DMS153 (cell line): ENCODE data around the gene SH2D2A.
A peak's percentile ranks its signal among the peaks of the same experiment; 100 is the strongest.
"Not testable (repeated sequence)": the region's sequence is repeated elsewhere in the genome, so short reads cannot be mapped to it uniquely, and the experiment has no call there.

ENCODE experiments used
- DNase-seq: peaks from one replicate; lab custom pipeline; 2025; lab: John Stamatoyannopoulos, UW

Gene SH2D2A

DNA sequence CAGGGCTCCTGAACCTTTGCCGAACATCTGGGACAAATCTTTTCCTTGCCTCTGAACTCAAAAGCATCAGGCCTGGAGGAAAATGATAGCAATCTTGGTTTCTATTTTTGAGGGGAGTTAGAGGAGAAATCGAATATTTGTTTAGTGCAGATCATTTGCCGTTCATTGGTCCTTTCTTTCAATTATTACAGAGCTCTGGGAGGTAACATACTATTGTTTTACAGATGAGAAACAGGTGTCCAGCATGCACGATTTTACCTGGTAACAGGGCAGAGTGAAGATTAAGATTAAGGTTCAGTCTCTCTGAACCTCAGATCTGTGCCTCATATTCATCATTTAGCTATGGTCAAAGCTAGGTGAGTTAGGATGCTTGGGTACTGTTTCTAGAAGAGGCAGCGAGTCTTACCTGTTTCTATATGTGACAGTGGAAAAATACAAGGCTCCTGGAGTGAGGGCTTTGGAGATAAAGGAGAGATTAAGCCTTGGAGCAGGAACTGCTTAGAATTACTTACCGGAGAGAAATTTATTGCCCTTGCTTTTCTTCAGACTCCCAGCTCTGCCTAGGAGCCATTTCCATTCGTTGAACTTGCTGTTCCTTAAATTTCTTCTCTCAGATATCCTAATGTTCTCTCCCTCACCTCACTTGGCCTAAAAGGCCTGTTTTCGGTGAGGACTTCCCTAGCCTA is 47.9 kb downstream of the SH2D2A start:
- DNase-seq: no peak

DNA sequence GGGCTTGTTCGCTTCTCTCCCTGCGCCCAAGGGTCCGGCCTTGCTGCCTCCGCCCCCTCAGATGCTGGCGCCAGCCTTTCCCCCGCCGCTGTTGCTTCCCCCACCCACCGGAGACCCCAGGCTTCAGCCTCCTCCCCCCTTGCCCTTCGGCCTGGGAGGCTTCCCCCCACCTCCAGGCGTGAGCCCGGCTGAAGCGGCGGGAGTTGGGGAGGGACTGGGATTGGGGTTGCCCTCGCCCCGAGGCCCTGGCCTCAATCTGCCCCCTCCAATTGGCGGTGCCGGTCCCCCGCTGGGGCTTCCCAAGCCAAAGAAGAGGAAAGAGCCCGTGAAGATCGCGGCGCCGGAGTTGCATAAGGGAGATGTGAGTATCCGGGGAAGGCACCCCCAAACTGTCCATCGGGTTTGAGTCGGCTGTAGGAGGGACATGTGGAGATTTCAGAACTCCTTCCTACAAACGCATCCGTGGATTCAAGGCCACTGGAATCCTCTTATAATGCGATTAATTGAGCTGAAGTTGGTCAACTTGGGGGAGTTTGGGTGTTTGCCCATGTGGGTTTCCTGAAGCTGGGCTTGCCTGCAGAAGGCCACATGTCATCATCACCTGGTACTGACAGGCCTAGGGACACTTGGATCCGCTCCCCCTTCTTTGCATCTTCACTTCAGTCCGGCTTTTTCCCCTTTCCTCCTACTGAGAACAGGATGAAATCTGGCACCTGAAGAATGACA is 48.6 kb downstream of the SH2D2A start:
- no peak for DNase-seq

DNA sequence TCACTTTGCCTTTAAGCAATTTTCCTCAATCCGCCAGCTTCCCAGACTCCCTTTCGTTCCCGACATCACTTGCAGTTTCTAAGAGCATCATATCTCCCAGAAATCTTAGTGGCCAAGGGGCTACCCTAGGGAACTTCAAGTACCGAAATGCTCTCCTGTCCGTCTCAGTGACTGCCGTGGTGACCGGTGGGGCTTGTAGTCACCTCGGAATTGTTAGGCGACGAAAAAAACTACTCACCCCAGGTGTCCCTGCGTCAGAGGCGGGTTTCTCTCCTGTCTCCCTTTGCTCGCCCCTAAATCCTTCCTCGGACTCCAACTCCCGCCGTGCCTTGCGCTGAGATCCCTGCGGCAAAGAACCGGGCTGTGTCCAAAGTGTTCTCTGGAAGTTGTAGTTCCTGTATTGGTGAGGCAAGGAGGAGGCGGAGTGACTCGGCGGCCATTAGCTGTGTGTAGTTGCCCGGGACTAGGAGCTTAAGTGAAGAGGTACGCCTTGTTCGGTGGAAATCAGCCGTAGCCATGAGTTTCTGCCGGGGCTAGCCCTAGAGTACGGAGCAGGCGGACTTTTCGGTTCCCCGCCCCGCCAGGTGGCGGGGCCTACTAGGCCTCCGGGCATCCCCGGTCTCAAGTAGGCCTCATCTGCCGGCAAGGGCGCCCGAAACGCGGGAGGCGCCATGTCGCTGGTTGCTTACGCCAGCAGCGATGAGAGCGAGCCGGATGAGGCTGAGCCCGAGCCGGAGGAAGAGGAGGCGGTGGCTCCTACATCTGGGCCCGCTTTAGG is 49.4 kb downstream of the SH2D2A start, which contains the start of gene PRCC:
Gene PRCC, plus strand, starts transcription at position 435 of the 778 bp plus-strand sequence. Its CDS starts 237 bp downstream, at position 672.
- DNase-seq: peak; percentile 100

DNA sequence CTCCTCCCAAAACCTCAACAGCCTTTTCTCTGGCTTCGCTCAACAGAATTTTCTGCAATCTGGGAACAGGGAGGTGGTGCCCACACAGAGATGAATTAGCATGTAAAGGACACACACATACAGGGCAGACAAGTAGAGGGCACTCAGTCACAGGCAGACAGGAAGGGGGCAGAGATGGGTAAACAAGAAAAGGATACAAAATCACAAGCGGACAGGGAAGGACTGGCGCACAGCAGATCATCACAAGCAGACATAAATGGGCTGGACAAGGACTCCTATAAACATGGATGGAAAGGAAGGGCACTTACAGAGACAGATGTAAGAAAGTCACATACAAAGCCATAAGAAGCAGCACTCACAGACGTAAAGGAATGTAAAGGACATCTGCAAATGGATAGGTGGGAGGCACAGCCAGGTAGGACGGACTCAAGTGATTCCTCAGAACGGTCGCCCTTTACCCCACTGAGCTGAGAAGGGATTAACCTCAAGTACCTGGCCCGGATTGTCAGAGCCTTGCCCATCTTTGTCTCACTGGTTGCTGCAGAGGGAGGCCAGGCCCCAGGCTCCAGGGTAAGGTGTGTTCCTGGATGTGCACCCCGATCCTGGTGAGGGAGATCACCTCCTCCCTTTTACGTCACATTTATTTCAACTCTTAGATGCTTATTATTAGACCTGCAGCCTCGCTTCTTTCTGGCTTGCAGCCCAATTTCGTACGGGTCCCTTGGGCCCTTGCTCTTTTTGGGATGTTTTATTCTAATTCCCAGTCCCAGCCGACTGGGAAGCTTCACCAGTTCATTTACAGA is 50.1 kb downstream of the SH2D2A start:
- no peak for DNase-seq

DNA sequence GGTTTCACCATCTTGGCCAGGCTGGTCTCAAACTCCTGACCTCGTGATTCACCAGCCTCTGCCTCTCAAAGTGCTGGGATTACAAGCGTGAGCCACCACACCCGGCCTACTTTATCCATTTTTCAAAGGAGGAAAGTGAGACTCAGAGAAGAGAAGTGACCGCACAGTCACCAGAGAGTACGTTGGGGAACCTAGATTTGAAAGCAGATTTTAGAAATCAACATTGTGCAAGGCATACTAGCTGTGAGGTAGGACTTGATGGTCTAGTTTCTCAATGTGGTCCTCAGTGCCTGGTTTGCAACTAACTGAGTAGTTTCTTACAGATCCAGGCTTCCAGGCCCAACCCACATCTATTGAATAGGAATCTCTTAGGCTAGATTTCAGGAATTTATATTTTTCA is 51.0 kb downstream of the SH2D2A start:
- no peak for DNase-seq

DNA sequence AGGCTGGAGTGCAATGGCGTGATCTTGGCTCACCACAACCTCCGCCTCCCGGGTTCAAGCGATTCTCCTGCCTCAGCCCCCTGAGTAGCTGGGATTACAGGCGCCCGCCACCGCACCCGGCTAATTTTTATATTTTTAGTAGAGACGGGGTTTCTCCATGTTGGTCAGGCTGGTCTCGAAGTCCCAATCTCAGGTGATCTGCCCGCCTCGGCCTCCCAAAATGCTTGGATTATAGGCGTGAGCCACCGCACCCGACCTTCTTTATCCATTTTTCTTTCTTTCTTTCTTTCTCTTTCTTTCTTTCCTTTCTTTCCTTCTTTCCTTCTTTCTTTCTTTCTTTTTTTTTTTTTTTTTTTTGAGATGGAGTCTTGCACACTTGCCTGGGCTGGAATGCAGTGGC is 51.5 kb downstream of the SH2D2A start:
- DNase-seq: not testable (repeated sequence)

DNA sequence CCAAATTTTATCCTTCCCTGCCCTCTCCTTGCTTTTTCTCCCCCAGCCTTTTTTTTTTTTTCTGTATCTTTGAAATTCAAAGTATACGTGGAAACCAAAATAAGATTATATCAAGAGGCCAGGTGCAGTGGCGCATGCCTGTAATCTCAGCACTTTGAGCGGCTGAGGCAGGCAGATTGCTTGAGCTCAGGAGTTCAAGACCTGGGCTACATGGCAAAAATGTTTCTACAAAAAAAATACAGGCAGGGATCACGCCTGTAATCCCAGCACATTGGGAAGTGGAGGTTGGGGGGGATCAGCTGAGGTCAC is 55.9 kb downstream of the SH2D2A start:
- no peak for DNase-seq

DNA sequence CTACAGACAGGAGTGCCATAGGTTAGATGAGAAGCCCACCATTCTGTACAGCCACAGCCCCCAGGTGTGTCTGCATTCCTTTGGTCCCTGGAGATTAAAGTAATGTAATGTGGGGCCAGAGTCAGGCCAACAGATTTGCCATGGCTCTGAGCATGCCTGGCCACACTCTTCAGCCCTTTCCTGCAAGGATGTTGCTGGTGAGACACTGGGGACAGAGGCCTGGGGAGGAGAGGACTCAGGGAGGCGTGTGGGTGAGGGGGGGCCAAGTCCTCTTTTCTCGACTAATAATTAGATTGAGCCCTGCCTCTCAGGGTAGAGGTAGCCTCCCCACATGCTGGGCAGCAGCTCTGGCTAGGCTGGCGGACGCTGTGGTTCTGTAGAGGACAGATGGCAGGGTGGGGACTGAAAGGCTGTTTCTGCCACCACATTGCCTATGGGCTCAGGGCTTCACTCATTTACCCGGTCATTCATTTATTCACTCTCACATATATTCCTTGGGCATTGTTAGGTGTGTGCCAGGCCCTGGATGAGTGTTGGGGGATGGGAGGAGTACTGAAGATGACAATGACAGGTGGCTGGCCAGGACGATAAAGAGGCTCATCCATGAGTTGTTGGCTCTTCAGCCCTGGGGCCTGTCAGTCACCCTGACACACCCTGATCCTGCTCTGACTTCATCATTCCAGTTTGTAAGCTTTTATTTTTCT is 56.4 kb downstream of the SH2D2A start:
- no peak for DNase-seq

DNA sequence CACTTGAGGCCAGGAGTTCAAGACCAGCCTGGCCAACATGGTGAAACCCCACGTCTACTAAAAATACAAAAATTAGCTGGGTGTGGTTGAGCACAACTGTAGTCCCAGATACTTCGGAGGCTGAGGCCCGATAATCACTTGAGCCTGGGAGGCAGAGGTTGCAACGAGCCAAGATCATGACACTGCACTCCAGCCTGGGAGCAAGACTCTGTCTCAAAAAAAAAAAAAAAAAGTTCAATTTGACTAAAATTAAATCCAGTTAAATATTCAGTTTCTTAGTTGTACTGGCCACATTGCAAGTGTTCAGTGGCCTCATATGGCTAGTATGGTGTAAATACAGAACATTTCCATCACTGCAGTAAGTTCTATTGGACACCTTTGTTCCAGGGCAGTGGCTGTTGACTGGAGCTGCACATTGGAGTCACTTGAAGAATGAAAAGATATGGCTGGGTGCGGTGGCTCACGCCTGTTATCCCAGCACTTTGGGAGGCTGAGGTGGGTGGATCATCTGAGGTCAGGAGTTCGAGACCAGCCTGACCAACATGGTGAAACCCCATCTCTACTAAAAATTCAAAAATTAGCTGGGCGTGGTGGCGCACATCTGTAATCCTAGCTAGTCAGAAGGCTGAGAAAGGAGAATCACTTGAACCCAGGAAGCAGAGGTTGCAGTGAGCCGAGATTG is 58.9 kb downstream of the SH2D2A start:
- not testable (repeated sequence) for DNase-seq

DNA sequence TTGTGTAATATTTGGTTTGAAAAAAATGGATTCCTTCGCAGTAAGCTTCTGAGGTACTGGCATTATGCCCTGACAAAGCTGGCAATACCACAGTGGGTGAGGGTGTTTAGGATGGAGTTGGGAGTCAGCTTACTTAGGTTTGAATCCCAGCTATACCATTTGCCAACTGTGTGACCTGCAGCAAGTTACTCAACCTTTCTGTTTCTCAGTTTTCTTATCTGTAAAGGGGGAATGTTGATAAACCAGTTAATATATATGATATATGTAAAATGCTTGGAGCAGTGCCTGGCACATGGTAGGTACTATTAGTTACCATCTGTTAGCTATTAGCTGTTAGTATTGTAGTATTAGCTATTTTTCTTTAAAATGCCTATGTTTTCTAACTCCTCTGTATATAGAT is 60.3 kb downstream of the SH2D2A start:
- DNase-seq: no peak
